Gastrocnemius medialis (tissue), 4 donors: ENCODE results near the gene LTBP4. TPM values are rescaled to one million over a fixed set of nuclear protein-coding genes. Genes with fewer than 3 reads are reported as not detected.
A peak's percentile ranks its signal among the peaks of the same experiment; 100 is the strongest.

Experiments used
- ATAC-seq, 2 donors: fragments of 150-250 bp; one replicate each; pipeline ENCODE4 v1.9.1; 2016
- DNase-seq, 2 donors: peaks; one replicate each; pipeline ENCODE4 v3.0.0-alpha.2; 2019
- H3K27ac ChIP-seq, 4 donors: fragments of 200-600 bp; sonication (generic); 1 replicate in 1 of 4; 2 replicates in 3 of 4; pipeline ENCODE4 v1.5.1; 2016 to 2018; ENCODE audit warnings: mild to moderate bottlenecking in 2 of 4, moderate library complexity in 1 of 4
- H3K27me3 ChIP-seq, 3 donors: fragments of 200-600 bp; sonication (generic) in 2 of 3; 1 replicate in 1 of 3; 2 replicates in 2 of 3; pipeline versions ENCODE4 v1.5.1 to v1.6.0; 2016 to 2019; ENCODE audit warnings: mild to moderate bottlenecking in 1 of 3, moderate library complexity in 1 of 3
- H3K36me3 ChIP-seq, 2 donors: fragments of 200-600 bp; sonication (generic) in 1 of 2; one replicate each; pipeline ENCODE4 v1.5.1; 2017 to 2018
- H3K4me1 ChIP-seq, 2 donors: fragments of 200-600 bp; sonication (generic) in 1 of 2; one replicate each; pipeline ENCODE4 v1.5.1; 2016 to 2017; ENCODE audit warnings: mild to moderate bottlenecking in 2 of 2
- H3K4me3 ChIP-seq, 4 donors: fragments of 200-600 bp; sonication (generic) in 3 of 4; 1 replicate in 1 of 4; 2 replicates in 3 of 4; pipeline ENCODE4 v1.5.1; 2016 to 2019; ENCODE audit warnings: mild to moderate bottlenecking in 2 of 4
- H3K9me3 ChIP-seq, 3 donors: fragments of 200-600 bp; sonication (generic) in 2 of 3; 1 replicate in 1 of 3; 2 replicates in 2 of 3; pipeline ENCODE4 v1.5.1; 2016 to 2019
- POLR2A ChIP-seq, 2 donors: fragments of 450-650 bp; IDR thresholded peaks; one replicate each; pipeline ENCODE4 v1.6.1; 2017; ENCODE audit warnings: antibody characterized with exemption in 2 of 2, mild to moderate bottlenecking in 2 of 2, moderate library complexity in 2 of 2
- in situ Hi-C, 4 donors: fragments of 200-750 bp; cut with MboI; loops; one replicate each; pipeline versions ENCODE4 v1.15.0 to v1.8.0; 2017; ENCODE audit warnings: low sequenced_read_pairs in 4 of 4
- intact Hi-C: fragments of 100-400 bp; cut with DNase I; formaldehyde crosslinking; loops from one replicate; pipeline ENCODE4 v1.15.1; 2023; ENCODE audit warnings: low total_unique reads
- total RNA-seq, 4 donors: library from RNA; depleted of rRNA; stranded (reverse); fragments of >200 nt; gene quantifications; one replicate each; pipeline versions ENCODE4 v1.1.0 to v1.2.3, GENCODE V29; 2016
- TF ChIP-seq, protein P1 (sequence below), 5 experiments: fragments of 450-650 bp in 3 of 5; fragments of 200-600 bp in 2 of 5; sonication (generic) in 2 of 5; IDR thresholded peaks in 4 of 5; conservative IDR thresholded peaks in 1 of 5; 1 replicate in 4 of 5; 2 replicates in 1 of 5; pipeline ENCODE4 v1.5.1; 2016 to 2019; ENCODE audit warnings: antibody characterized with exemption in 5 of 5, mild to moderate bottlenecking in 3 of 5, moderate library complexity in 3 of 5

The LTBP4 gene
- total RNA-seq, 4 donors from 2014 or later = 34.4 to 46.7 (median 40.5) TPM

DNA sequence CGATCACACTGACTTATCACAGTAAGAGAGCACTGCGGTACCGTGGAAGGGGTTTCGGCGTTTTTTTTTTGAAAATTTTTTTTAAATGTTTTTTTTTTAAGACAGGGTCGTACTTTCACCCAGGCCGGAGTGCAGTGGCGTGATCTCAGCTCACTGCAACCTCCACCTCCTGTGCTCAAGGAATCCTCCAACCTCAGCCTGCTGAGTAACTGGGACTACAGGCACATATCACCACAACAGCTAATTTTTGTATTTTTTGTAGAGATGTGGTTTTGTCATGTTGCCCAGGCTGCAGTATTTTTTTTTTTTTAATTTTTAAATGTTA lies 19.0 kb downstream of the LTBP4 start:
- intact Hi-C loops = no loop called here
- H3K36me3 ChIP-seq = no peaks in the 10 kb centered on the region
- no peak for DNase-seq
- H3K27me3 ChIP-seq = no peaks in the 10 kb centered on the region
- peak overlapping the region in 2 of 4 donors; percentile 20 to 33 for H3K27ac ChIP-seq
- no peak for ATAC-seq
- H3K9me3 ChIP-seq = no peaks in the 10 kb centered on the region
- no peak overlapping the region for H3K4me3 ChIP-seq
- TF ChIP-seq, protein P1, sequence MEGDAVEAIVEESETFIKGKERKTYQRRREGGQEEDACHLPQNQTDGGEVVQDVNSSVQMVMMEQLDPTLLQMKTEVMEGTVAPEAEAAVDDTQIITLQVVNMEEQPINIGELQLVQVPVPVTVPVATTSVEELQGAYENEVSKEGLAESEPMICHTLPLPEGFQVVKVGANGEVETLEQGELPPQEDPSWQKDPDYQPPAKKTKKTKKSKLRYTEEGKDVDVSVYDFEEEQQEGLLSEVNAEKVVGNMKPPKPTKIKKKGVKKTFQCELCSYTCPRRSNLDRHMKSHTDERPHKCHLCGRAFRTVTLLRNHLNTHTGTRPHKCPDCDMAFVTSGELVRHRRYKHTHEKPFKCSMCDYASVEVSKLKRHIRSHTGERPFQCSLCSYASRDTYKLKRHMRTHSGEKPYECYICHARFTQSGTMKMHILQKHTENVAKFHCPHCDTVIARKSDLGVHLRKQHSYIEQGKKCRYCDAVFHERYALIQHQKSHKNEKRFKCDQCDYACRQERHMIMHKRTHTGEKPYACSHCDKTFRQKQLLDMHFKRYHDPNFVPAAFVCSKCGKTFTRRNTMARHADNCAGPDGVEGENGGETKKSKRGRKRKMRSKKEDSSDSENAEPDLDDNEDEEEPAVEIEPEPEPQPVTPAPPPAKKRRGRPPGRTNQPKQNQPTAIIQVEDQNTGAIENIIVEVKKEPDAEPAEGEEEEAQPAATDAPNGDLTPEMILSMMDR (IDR thresholded peaks at IDR 0.05 in 4 of 5, conservative IDR thresholded peaks at IDR 0.05 in 1 of 5) = no peak
- H3K4me1 ChIP-seq = no peaks in the 10 kb centered on the region
- in situ Hi-C loops = no loop called here

DNA sequence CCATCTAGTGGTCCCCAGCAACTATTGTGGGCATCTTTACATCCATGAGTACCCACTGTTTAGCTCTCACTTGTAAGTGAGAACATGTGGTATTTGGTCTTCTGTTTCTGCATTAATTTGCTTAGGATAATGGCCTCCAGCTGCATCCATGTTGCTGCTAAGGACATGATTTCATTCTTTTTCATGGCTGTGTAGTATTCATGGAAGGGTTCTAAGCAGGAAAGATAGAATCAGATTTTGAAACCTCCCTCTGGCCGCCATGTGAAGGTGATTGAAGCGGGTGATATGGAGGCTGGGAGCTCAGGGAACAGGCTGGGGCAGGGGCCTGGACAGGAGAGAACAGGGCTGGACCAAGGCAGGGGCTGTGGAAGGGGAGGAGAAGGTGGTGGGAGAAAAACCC lies 20.1 kb downstream of the LTBP4 start:
- Histone ChIP-seq H3K9me3 (no peaks in the 10 kb centered on the region), H3K27ac (no peak overlapping the region), H3K27me3 (no peaks in the 10 kb centered on the region), H3K36me3 (peaks cover 0 to 3% of the 10 kb centered on the region in 2 donors), H3K4me1 (no peaks in the 10 kb centered on the region), H3K4me3 (no peak overlapping the region)
- intact Hi-C loops = no loop called here
- TF ChIP-seq, protein P1 (IDR thresholded peaks at IDR 0.05 in 4 of 5, conservative IDR thresholded peaks at IDR 0.05 in 1 of 5) = no peak
- no peak for TF ChIP-seq POLR2A (IDR thresholded peaks at IDR 0.05)
- DNase-seq (no peak), ATAC-seq (no peak)
- in situ Hi-C loops = no loop called here

DNA sequence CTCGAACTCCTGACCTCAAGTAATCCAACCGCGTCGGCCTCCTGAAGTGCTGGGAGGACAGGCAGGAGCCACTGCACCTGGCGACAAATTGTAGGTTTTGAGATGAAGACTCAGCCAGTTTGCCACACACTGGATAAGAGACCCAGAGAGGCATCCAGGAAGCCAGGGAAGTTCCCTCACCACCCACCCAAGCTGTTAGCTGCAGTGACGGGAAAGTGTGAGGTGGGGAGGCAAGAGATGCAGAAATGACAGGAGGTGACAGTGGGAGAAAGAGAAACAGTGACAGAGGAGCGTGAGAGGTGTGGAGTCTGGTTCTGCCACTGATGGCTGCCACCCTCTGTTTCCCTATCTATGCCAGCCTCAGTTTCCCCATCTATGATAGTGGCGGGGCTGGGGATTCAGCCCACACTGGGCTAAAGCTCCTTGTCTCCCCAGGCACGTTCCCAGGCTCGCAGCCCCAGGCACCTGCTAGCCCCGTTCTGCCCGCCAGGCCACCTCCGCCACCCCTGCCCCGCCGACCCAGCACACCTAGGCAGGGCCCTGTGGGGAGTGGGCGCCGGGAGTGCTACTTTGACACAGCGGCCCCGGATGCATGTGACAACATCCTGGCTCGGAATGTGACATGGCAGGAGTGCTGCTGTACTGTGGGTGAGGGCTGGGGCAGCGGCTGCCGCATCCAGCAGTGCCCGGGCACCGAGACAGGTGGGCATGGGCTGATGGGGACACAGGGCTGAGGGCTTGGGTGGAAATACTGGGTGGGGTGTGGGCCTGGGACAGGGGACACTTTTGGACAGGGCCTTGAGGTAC lies 21.0 kb downstream of the LTBP4 start:
- no peak for TF ChIP-seq POLR2A (IDR thresholded peaks at IDR 0.05)
- TF ChIP-seq, protein P1 (IDR thresholded peaks at IDR 0.05 in 4 of 5, conservative IDR thresholded peaks at IDR 0.05 in 1 of 5) = no peak
- in situ Hi-C loops (no loop called here), intact Hi-C loops (no loop called here)
- DNase-seq (no peak), ATAC-seq (no peak)
- H3K27me3 ChIP-seq = no peaks in the 10 kb centered on the region
- H3K4me1 ChIP-seq = no peaks in the 10 kb centered on the region
- H3K4me3 ChIP-seq = no peak overlapping the region
- no peaks in the 10 kb centered on the region for H3K9me3 ChIP-seq
- H3K36me3 ChIP-seq = peaks cover 0 to 3% of the 10 kb centered on the region in 2 donors
- no peak overlapping the region for H3K27ac ChIP-seq

DNA sequence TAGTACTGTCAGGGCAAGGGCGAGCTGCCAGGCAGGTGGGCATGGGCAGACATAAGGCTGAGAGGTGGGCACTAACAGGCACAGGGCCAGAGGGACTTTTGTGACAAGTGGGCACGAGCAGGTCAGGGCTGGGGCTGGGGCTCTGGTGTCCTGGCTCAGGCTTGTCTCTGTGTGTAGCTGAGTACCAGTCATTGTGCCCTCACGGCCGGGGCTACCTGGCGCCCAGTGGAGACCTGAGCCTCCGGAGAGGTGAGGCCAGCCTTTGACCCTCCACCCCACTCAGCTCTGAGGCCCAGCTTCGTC lies 21.6 kb downstream of the LTBP4 start:
- no peak for DNase-seq
- intact Hi-C loops = no loop called here
- H3K36me3 ChIP-seq = peaks cover 0 to 3% of the 10 kb centered on the region in 2 donors
- no peak for ATAC-seq
- no peak overlapping the region for H3K4me3 ChIP-seq
- H3K9me3 ChIP-seq = no peaks in the 10 kb centered on the region
- TF ChIP-seq, protein P1 (IDR thresholded peaks at IDR 0.05 in 4 of 5, conservative IDR thresholded peaks at IDR 0.05 in 1 of 5) = no peak
- no peak for TF ChIP-seq POLR2A (IDR thresholded peaks at IDR 0.05)
- no peak overlapping the region for H3K27ac ChIP-seq
- H3K27me3 ChIP-seq = no peaks in the 10 kb centered on the region
- H3K4me1 ChIP-seq = no peaks in the 10 kb centered on the region
- in situ Hi-C loops = no loop called here
